Suprapubic skin (tissue), 4 donors: Measurements from ENCODE around the gene ABCC9. TPM values are rescaled to one million over a fixed set of nuclear protein-coding genes. Genes with fewer than 3 reads are reported as not detected.
A peak's percentile ranks its signal among the peaks of the same experiment; 100 is the strongest.
"Not testable (repeated sequence)": the region's sequence is repeated elsewhere in the genome, so short reads cannot be mapped to it uniquely, and the experiment has no call there.

ENCODE experiments used
- DNase-seq, 2 donors: peaks; one replicate each; pipeline ENCODE4 v3.0.0-alpha.2; 2019; ENCODE audit warnings: low spot score in 2 of 2
- H3K27ac ChIP-seq: fragments of 200-600 bp; sonication (generic); one replicate; pipeline ENCODE4 v1.5.1; 2019
- H3K27me3 ChIP-seq: fragments of 200-600 bp; sonication (generic); one replicate; pipeline ENCODE4 v1.5.1; 2019
- H3K36me3 ChIP-seq: fragments of 200-600 bp; sonication (generic); one replicate; pipeline ENCODE4 v1.5.1; 2019
- H3K4me1 ChIP-seq: fragments of 200-600 bp; sonication (generic); one replicate; pipeline ENCODE4 v1.5.1; 2019
- H3K4me3 ChIP-seq: fragments of 200-600 bp; sonication (generic); one replicate; pipeline ENCODE4 v1.5.1; 2019; ENCODE audit warnings: mild to moderate bottlenecking
- H3K9me3 ChIP-seq: fragments of 200-600 bp; sonication (generic); one replicate; pipeline ENCODE4 v1.5.1; 2019
- EP300 ChIP-seq: sonication (generic); formaldehyde crosslinking; IDR thresholded peaks from one replicate; pipeline ENCODE4 v1.6.1; 2017; ENCODE audit warnings: antibody characterized with exemption
- POLR2A ChIP-seq, 2 donors: fragments of 450-650 bp; IDR thresholded peaks; one replicate each; pipeline ENCODE4 v1.6.1; 2017; ENCODE audit warnings: antibody characterized with exemption in 2 of 2, mild to moderate bottlenecking in 2 of 2, moderate library complexity in 2 of 2
- POLR2AphosphoS5 ChIP-seq, 3 donors: sonication (generic); formaldehyde crosslinking; IDR thresholded peaks; one replicate each; pipeline ENCODE4 v1.6.1; 2017; ENCODE audit warnings: antibody characterized with exemption in 3 of 3
- WGBS: methylation state at CpG from one replicate; pipeline ENCODE4 v1.1.5; 2018; 5-methylcytosine and 5-hydroxymethylcytosine counted together
- total RNA-seq, 4 donors: library from RNA; depleted of rRNA; stranded (reverse); fragments of >200 nt; gene quantifications; one replicate each; pipeline ENCODE4 v1.1.0, GENCODE V29; 2016
- TF ChIP-seq, protein P1 (sequence below), 2 donors: fragments of 200-600 bp in 1 of 2; fragments of 450-650 bp in 1 of 2; sonication (generic) in 1 of 2; IDR thresholded peaks; one replicate each; pipeline ENCODE4 v1.5.1; 2016 to 2019; ENCODE audit warnings: antibody characterized with exemption in 2 of 2, mild to moderate bottlenecking in 1 of 2, moderate library complexity in 1 of 2

The ABCC9 gene
- total RNA-seq, 4 donors from 2014 or later = 7.8 to 9.6 (median 8.1) TPM

DNA sequence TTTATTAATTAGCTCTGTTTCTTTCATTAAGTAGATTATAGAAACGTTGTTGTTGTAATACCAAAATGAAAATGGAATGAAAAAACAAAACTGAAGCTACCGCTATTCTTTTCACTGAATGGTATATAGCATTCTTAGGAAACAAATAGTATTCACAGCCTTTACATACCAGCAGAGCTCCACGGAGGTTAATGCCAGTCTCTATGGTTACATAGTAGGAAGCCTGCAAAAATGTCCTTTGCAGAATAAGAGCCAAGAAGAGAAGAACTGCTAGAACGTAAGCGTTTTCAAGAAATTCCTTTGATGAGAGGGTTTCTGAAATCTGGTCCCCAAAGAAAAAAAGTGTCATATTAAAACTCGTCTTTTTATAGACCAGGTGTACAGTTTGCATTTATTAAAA is 30.6 kb downstream of the ABCC9 start:
- no peak overlapping the region for H3K4me3 ChIP-seq

DNA sequence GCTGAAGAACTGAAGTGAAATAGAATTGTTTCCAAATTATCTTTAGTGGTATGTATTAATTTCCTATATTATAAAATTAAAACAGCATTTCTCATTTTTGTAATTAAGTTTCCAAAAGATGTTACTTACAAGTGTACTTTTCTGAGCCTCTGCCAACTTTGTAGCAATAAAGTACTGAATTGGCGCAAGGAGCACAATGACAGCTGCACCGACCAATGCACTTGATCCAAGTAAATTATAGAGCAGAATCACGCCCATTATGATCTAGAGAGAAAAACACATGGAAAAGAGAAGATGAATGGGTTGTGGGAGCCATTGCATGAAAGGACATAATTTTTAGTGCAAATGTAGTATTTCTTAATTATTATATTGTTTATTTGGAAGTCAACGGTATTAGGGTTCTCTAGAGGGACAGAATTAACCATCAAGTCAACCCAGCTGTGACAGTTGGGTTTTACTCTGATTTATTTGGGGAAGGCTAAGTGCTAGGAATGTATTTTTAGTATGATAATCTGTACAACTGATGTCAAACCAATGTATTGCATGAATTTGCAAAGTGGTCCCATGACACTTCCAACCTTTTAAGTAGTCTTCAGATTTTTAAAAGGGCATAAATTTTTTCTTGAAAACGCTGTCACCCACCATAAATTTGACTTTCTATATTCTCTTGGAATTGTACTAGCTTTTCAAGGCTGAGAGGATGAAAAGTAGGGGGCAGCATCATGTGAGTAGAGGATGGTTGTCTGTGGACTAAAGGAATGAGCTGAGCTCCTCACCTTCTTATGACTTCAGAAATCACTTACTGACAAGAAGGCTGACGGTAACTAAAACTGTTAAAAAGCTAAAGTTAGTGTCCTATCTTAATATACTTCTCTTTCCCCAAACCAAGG is 33.0 kb downstream of the ABCC9 start:
- TF ChIP-seq POLR2AphosphoS5 (IDR thresholded peaks at IDR 0.05) = no peak
- Histone ChIP-seq H3K27me3 (no peaks in the 10 kb centered on the region), H3K4me3 (no peak overlapping the region), H3K9me3 (no peaks in the 10 kb centered on the region), H3K36me3 (no peaks in the 10 kb centered on the region), H3K4me1 (no peaks in the 10 kb centered on the region), H3K27ac (no peak overlapping the region)
- 73% methylated on average over 6 of the region's 6 CpGs for WGBS
- no peak for DNase-seq

More for the DNA sequence above, 30.6 kb downstream of the ABCC9 start:
- DNase-seq = no peak
- Histone ChIP-seq H3K27ac (no peak overlapping the region), H3K4me1 (no peaks in the 10 kb centered on the region), H3K36me3 (no peaks in the 10 kb centered on the region), H3K27me3 (no peaks in the 10 kb centered on the region), H3K9me3 (no peaks in the 10 kb centered on the region)
- TF ChIP-seq, protein P1, sequence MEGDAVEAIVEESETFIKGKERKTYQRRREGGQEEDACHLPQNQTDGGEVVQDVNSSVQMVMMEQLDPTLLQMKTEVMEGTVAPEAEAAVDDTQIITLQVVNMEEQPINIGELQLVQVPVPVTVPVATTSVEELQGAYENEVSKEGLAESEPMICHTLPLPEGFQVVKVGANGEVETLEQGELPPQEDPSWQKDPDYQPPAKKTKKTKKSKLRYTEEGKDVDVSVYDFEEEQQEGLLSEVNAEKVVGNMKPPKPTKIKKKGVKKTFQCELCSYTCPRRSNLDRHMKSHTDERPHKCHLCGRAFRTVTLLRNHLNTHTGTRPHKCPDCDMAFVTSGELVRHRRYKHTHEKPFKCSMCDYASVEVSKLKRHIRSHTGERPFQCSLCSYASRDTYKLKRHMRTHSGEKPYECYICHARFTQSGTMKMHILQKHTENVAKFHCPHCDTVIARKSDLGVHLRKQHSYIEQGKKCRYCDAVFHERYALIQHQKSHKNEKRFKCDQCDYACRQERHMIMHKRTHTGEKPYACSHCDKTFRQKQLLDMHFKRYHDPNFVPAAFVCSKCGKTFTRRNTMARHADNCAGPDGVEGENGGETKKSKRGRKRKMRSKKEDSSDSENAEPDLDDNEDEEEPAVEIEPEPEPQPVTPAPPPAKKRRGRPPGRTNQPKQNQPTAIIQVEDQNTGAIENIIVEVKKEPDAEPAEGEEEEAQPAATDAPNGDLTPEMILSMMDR (IDR thresholded peaks at IDR 0.05) = no peak
- TF ChIP-seq POLR2A (IDR thresholded peaks at IDR 0.05) = no peak
- TF ChIP-seq EP300 = no peak
- TF ChIP-seq POLR2AphosphoS5 (IDR thresholded peaks at IDR 0.05) = no peak
- 69% methylated on average over 6 of the region's 6 CpGs for WGBS

DNA sequence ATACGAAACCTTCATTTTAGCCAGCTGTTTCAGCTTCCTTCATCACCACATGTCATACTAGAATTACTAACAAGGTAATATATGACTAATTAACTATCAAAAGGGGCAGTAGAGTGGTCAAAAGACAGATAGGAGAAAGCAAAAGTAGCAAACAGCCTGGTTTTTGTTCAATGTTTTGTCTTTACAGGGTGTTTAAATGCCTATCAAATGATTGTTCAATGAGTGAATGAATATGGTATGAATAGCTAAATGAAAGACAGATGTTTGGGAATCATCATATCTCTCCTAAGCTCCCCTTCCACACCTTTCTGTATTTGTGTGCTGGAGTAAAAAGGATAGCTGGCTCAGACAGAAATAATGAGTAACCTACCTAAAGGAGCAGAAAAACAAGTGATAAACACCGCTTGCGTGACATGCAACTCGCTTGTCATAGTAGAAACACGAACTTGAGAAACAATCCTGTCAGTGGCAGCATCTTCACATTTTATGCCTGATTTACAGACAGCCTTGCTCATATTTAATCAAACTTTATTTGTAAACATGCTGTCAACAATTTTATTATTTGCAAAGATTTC is 34.2 kb downstream of the ABCC9 start:
- no peak for DNase-seq
- 72% methylated on average over 5 of the region's 5 CpGs for WGBS
- no peak overlapping the region for H3K4me3 ChIP-seq
- peak overlapping the region; percentile 45 for H3K27ac ChIP-seq
- H3K4me1 ChIP-seq = no peaks in the 10 kb centered on the region
- no peaks in the 10 kb centered on the region for H3K9me3 ChIP-seq
- TF ChIP-seq EP300 (no peak), POLR2AphosphoS5 (IDR thresholded peaks at IDR 0.05) (no peak), POLR2A (IDR thresholded peaks at IDR 0.05) (no peak)
- TF ChIP-seq, protein P1 (IDR thresholded peaks at IDR 0.05) = no peak
- no peaks in the 10 kb centered on the region for H3K27me3 ChIP-seq
- H3K36me3 ChIP-seq = no peaks in the 10 kb centered on the region

DNA sequence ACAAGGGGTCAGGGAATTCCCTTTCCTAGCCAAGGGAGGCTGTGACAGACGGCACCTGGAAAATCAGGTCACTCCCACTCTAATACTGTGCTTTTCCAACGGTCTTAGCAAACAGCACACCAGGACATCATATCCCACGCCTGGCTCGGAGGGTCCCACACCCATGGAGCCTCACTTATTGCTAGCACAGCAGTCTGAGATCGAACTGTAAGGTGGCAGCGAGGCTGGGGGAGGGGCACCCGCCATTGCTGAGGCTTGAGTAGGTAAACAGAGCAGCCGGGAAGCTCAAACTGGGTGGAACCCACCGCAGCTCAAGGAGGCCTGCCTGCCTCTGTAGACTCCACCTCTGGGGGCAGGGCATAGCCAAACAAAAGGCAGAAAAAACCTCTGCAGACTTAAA is 41.7 kb downstream of the ABCC9 start:
- not testable (repeated sequence) for H3K27ac ChIP-seq, H3K27me3 ChIP-seq, H3K4me3 ChIP-seq, H3K9me3 ChIP-seq, H3K36me3 ChIP-seq, DNase-seq, H3K4me1 ChIP-seq
- WGBS = 56% methylated on average over 3 of the region's 9 CpGs

DNA sequence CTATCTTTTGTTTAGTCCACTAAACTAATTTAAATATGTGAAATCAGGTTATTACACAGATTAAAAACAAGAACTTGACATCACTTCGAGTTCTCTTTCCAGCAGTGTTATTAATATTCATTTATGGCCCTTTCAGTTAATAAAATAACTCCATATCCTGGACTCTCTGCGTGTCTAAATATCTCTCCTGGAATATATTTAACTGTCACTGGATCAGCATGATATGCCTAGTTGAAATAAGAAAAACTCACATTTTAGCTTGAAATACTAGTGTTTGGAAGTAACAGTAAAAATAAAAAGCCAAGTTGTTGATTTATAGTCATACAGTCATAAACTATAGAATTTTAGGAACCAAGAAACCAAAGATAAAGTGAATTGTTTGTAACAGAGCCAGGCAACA is 45.6 kb downstream of the ABCC9 start:
- Histone ChIP-seq H3K27me3 (no peaks in the 10 kb centered on the region), H3K9me3 (no peaks in the 10 kb centered on the region), H3K36me3 (no peaks in the 10 kb centered on the region), H3K4me3 (no peak overlapping the region), H3K4me1 (no peaks in the 10 kb centered on the region), H3K27ac (no peak overlapping the region)
- no peak for DNase-seq
- WGBS = 71% methylated on average over 2 of the region's 2 CpGs
- no peak for TF ChIP-seq POLR2AphosphoS5 (IDR thresholded peaks at IDR 0.05)
- TF ChIP-seq EP300 = no peak
- TF ChIP-seq, protein P1 (IDR thresholded peaks at IDR 0.05) = no peak
- no peak for TF ChIP-seq POLR2A (IDR thresholded peaks at IDR 0.05)

DNA sequence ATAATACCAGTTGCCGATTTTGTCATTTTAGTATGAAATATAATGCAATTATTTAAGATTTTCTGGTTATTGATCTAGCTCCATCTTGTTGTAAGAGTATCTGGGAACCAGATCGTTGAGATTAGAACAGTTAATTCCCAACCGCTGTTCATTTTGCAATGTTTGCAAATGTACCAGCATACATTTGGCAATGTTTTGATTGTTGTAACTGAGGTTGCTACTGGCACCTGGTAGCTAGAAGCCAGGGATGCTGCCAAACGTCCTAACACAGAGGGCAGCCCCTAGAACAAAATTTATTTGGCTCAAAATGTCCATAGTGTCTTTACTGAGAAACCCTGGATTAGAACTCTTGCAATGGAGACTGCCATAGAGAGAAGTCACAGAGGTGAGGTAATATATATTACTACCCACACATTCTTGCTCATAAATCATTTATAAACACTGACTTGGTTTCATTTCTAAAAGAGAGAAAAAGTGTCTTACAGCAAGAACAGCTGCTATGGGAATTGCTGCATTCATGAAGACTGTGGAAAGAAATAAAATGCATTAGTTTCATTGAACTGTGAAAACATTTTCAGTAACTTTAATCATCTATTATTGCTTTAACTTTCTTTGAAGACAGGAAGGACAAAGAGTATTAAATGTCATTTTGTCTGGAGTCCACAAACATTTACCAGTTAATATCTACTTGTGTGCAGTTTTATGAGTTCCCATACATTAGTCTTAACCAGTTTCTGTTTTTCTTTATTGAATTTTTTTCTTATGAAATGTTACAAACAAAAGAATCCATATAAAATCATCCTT is 46.2 kb downstream of the ABCC9 start:
- H3K4me1 ChIP-seq = no peaks in the 10 kb centered on the region
- no peaks in the 10 kb centered on the region for H3K27me3 ChIP-seq
- WGBS = 59% methylated on average over 4 of the region's 4 CpGs
- no peak for DNase-seq
- H3K9me3 ChIP-seq = no peaks in the 10 kb centered on the region
- no peak overlapping the region for H3K27ac ChIP-seq
- no peak for TF ChIP-seq POLR2A (IDR thresholded peaks at IDR 0.05)
- TF ChIP-seq, protein P1 (IDR thresholded peaks at IDR 0.05) = no peak
- no peak for TF ChIP-seq POLR2AphosphoS5 (IDR thresholded peaks at IDR 0.05)
- no peak for TF ChIP-seq EP300
- no peaks in the 10 kb centered on the region for H3K36me3 ChIP-seq
- no peak overlapping the region for H3K4me3 ChIP-seq
